Activated CD4-positive, alpha-beta T cell treated with anti-CD3 and anti-CD28 coated beads for 1 hour (primary cell): ENCODE data around the gene MYO1A.

Experiments
- DNase-seq: peaks from one replicate; pipeline ENCODE4 v3.0.0-alpha.2; 2020

The MYO1A gene

DNA sequence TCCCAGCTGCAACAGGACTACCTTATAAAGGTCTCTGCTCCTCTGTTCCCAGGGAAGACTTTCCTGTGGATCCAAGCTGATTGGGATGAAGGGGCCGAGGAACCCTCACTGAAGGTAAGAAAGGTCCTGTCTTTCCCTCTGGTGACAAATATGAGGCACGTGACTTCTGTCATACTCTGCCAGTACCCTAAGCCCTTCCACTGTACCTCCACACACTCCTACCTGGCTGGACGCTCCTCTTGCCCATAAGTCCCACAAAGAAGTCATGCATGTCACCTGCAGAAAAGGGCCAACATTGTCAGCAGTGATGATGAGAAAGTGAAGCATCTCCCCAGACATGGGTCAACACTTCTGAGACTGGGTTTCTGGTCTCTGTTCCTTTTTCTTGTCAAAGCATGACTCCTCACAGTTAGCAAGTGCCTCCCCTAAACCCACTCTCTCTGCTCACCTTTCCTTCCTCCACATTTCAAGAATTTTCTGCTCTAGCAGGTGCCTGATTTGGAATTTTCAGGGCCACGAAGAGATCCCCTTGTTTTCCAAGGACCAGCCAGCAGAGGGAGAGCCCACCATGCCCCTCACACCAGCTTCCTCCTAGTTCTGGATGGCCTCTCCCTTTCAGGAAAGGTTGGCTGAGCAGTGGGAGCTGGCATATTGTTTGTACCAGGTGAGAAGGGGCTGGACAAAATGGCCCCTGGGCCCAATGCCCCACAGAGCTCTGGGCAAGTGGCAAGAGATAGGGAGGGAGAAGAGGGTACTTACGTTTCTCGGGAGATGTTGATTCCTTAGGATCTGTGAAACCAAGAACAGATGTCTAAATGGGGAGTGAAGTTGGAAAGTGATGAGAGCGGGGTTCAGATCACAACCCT, 37.1 kb downstream of the MYO1A start:
- DNase-seq: no peak

DNA sequence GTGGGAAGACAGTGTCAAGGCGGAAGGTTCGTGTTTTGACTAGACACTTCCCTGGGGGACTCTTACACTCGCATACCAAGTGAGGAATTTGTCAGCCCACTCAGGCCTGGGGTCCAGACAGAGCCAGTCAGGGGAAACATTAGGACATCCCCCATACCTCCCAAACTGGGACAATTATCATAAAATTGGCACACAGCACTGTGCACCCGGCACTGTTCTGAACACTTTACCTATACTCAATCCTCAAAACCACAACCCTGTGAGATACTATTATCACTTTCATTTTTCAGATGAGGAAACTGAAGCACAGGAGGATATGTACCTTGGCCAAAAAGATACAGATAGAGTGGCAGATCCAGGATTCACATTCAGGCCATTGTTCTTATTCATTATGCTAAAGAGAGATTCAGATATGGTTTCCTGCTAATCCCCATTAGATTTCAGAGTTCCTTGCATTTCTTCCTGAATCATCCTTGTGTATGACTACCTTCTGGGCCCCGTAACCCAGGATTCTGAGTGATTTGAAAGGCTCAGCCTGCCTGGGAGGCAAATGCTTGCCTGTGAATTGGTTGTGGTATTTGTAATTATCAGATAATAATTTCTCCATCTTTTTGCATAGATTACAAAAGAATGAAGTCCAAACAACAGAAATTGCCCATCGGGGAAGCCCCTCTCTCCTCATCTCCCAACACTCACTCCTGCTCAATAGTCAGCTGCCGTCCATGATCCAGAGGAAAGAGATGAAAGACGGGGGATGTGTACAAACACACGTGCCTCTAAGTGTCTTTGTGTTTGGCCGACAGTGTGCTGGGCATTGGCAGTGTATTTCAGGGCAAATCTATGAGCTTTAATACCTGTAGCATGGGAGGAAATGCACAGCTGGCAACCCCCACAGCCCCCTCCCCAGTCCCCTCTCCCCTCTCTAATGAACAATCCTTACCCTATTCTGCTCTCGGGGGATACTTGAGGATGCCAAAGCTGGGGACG, 38.2 kb downstream of the MYO1A start:
- DNase-seq: no peak

DNA sequence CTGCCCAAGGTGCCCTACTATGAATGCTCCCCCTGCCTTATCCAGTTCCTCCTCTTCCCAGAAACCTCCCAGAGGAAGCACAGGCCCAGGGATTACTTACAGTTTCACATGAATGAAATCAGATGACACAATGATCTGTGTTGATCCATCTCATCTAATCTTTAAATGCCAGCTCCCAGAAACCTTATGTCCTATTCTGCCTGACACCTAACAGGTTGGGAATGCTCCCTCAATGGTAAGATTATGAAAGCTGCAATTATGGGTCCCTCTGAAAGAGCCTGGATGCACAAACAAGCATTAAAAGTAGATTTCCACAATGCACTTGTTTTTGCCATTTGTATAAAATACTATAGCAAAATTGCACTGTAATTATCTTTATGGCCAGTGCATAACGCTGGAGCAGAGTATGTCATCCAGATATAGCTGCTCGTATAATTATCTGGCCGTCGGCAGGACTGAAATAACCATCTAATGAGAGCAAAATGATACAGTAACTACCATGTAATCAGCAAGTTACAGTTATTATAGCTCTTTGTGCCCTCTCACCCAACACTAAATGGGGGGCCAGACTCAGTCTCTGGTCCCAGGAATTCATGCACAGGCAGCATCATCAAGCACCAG, 39.2 kb downstream of the MYO1A start:
- no peak for DNase-seq

DNA sequence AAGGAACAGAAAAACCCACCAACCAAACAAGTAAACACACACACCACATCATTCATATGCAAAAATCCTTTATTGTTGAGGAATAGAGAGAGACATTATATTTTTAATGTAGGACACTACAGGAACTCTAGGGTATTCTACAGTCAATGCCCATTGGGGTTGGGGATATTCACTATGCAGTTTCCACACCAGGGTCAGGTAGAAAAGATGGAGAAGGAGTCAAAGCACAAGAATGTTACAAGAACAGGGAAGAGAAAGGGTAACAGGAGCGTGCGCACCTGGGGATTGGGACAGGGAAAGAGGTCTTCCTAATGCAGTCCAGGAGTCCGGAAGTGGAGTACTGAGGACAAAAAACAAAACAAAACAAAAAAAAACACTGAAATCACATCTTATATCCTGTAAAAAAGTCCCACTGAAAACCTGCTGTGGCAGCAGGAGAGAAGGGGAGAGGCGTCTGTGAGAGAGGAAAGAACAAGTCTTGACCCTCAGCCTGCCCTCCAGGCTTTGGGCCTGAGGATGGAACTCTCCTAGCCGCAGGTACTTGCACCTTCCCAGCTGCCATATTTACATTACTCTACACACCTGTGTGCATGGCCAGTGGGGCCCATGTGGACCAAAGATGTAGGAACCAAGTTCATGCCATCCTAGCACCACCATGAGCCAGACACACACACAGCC, 39.8 kb downstream of the MYO1A start:
- DNase-seq: no peak

DNA sequence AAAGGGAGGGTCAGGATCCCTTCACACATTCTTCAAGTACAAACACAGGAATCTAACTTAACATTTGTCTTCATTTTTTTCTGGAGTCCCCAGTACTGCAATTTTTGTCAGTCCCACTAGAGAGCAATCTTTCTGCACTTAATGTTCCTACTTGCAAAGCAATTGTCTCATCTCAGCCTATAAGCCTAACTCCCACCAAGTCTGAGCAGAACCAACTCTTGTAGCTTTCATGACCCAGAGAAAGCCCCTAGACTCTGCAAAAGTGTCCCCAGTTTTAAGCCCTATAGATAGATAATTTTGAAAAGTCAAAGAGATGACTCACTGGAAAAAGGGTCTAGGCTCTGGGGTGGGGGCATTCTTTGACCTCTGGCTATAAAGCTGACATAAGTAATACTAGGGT, 41.8 kb downstream of the MYO1A start:
- DNase-seq: no peak

DNA sequence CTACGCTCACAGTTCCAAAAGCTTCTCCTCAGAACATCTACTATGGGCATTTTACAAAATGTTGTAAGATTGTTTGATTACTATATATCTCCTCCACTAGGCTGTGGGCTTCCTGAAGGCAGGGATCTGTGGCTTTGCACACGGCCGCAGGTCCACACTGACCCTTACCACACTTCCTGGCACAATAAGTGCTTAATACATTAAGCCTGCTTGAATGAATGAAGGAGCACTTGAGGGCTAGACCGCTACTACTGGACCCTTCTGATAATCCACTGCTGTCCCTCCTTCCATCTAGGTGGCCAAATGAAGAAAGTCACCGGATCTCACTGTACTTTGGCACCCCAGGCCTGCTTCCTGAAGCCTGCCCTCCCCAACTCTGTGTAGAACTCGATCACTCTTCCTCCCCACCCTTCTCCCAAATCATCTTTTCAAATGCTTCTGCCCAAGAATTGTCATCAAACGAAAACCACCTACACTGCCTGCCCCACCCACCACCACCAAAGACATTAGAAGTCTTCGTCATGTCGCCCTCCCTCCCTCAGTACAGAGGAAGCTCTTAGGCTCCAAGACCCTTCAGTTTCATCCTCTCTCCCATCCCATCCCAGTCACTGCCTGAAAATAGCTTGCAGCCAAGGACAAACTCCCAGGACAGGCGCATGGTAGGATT, 43.0 kb downstream of the MYO1A start:
- DNase-seq: no peak

DNA sequence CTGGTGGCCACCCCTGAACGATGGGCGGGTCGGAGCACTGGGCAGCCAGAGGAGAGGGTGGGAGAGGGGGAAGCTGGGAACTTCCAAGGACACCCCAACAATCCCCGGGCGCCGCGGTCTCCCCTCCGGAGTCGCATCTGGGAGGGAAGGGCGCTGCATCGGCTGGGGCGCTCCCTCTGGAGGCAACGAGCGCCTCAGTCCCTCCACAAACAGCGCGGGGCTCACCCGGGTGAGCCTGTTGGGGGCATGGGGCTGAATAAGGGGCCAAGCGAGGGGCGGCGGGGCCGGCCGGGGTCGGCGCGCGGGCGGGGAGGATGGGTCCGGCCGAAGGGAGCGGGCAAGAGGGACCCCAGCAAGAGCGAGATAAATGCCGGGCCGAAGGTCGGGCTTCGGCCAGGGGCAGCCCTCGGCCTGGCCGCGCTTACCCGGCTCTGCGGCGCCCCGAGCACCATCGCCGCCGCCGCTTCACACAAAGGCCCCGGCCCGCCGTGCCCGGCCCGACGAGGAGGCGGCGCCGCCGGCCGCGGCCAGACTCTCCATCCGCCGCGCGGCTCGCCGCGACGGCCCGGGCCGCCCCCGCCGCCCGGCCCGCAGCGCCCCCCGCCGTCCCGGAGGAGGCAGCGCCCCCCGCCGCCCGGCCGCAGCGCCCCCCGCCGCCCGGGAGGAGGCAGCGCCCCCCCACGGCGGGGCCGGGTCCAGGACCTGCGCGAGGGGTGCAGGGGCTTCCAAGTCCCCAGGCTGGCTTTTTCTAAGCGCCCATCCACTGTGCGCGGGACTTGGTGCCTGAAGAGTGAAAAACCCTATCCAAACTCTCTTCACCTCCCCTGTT, 43.7 kb downstream of the MYO1A start, which contains the start of gene ZBTB39:
Gene ZBTB39, minus strand, starts transcription at position 567 of the 829 bp plus-strand sequence. CDS start 1,629 bp downstream, outside the sequence.
- DNase-seq: peak; percentile 51

DNA sequence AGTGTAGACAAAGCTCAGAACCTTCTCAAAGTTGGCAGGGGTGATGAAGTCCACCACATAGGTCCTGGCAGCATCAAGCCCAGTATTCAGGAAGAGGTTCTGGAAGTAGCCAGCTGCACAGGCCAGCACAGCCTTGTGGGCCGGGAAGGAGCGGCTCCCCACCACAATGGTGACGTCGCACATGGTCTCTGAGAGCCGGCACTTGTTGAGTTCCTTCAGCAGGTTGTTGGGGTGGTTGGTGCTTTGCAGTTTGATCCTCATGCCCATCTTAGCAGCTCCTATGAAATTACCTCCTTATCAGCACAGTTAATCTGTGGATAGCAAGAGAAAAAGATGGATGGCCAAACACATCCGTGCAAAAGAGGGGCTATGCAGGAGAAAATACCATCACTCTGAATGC, 45.3 kb downstream of the MYO1A start:
- no peak for DNase-seq

DNA sequence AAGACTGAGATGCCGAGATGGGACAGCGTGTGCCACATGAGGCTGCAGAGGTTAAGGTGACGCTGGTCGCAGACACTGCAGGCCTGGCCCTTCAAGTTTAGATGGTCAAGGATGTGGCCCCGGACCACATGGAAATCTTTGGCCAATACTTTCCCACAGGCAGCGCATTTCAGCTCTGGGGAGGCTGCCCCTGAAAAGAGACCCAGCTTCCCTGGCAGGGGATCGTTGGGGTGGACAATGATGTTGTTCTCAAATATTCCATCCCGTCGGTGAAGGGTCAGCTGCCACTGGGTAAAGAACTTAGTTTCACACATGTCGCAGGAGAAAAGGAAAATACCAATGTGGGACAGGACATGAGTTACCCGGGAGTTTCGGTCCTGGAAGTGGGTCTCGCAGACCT, 46.5 kb downstream of the MYO1A start:
- no peak for DNase-seq

DNA sequence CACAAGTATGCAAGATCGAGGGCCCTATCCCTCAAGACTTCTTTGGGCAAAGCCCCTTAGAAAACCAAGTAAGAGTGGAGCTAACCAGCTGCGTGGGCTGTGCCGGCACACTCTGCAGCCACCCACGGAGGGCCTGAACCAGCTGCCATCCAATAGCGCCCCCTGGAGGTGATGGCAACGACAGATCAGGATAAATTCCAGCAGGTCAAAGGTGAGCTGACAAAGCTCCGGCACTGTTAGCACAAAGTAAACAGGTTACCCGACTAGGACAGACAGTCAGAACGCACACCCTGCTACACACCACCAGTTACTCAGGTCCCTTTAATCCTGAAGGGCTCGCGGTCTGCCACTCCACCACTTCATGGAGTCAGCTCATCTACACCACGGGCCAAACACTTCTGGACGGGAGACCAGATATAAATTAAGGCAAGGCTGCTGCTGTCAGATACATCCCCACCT, 48.5 kb downstream of the MYO1A start:
- peak; percentile 66 for DNase-seq

DNA sequence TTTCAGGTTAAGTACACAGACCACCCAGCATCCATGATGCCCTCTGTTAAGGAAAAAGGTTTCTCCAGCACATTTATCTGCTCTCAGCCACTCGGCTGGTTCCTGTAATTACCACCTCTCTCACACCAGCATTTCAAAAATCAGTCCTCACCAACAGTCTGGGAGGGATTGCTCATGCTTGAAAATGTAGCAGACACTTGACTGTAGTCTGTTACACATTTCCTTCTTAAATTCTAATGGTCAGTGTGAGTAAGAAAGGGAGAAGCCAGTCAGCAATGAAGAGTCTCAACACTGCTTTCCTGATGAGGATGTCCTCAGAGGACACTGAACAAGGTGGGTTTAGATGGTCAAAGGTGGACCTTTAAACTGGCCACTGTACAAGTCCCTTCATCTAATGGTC, 49.5 kb downstream of the MYO1A start:
- DNase-seq: no peak

DNA sequence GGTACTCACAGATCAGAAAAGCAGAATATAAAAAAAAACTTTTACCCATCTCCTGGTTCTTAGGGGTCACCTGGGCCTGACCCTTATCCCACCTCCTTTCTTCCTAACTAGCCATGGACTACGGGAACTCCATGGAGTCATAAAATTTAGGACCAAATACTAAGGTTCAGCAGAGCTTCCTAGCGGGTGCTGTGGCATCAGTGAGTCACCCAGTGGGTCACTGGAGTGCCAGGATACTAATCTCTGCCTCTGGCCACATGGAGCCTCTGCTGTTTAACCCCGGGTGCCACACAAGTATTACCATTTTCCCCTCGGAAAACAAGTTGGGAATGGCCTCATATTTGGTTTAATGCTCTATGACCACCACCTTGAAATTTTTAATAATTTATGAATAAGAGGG, 50.5 kb downstream of the MYO1A start:
- DNase-seq: no peak

DNA sequence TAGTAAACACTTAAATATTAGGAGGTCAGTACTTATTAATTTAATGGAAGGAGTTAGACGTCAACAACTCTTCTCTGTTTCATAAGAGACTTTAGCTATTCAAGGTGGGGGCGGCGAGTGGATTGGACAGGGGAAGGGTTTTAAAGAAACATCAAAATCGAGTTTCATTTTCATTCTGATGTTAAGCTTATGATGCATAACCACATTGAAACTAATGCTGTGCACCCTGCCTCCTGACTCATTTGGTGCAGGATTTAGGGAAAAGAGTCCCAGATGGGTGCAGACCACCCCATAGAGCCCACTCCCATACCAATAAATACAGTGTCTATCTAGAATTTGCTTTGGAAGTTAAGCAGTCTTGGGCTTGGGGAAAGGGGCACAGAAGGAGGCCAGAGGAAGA, 50.9 kb downstream of the MYO1A start:
- no peak for DNase-seq

DNA sequence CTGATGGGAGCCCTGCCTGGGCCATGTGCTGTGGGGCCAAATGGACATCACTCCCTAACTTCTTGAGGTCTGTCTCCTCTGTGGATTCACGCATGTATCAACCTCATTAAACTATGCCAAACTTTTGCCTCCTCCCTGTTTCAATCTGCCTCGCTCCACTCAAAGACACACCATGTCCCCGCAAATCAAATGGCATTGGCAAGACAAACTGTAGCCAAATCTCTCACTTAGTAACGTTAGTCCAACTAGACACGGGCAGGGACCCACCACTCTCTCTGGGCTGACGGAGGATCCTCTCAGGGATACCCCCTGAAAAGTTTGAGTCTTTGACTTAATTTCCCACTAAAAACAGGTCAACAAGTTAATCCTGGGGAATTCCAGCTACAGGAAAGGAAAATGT, 51.6 kb downstream of the MYO1A start:
- DNase-seq: no peak

DNA sequence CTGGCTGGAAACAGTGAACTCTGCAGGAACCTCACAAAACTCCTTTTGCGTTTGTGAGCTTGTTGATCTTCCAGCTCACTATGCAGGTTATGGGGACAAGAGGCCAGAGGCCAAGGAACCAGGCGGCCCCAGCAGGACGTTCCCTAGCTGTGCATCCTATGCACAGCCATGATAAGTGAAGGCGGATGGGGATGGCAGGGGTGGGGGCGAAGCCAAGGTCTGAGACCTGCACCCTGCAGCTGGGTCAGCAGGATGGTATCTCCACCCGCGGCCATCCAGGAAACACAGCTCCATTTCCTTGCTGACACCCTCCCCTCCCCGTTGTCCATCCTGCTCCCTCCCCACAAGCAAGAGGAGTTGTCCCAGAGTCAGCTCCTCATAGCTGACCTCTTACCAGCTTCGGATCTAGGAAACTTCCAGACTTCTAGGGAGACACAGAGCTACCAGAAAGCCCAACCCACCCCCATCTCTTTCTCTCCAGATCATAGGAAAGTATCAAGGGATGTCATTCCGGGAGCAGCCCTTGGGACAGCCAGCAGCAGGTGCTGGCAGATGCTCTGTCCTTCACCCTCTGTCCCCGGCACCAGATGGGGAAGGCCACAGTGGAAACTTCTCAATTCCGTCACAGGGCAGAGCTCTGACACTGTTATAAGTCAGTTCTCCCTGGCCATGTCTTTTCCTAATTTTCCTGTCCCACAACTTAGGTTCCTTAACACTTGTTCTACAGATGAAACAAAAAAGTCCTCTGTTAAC, 53.0 kb downstream of the MYO1A start:
- DNase-seq: no peak

DNA sequence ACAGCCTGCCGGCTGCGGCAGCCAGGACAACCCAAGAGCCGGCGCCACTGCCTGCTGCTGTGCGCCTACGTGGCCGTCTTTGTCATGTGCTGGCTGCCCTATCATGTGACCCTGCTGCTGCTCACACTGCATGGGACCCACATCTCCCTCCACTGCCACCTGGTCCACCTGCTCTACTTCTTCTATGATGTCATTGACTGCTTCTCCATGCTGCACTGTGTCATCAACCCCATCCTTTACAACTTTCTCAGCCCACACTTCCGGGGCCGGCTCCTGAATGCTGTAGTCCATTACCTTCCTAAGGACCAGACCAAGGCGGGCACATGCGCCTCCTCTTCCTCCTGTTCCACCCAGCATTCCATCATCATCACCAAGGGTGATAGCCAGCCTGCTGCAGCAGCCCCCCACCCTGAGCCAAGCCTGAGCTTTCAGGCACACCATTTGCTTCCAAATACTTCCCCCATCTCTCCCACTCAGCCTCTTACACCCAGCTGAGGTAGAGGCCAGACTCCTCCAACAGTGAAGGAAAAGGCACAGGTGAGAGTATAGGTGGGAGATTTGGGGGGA, 53.9 kb downstream of the MYO1A start:
- DNase-seq: no peak

DNA sequence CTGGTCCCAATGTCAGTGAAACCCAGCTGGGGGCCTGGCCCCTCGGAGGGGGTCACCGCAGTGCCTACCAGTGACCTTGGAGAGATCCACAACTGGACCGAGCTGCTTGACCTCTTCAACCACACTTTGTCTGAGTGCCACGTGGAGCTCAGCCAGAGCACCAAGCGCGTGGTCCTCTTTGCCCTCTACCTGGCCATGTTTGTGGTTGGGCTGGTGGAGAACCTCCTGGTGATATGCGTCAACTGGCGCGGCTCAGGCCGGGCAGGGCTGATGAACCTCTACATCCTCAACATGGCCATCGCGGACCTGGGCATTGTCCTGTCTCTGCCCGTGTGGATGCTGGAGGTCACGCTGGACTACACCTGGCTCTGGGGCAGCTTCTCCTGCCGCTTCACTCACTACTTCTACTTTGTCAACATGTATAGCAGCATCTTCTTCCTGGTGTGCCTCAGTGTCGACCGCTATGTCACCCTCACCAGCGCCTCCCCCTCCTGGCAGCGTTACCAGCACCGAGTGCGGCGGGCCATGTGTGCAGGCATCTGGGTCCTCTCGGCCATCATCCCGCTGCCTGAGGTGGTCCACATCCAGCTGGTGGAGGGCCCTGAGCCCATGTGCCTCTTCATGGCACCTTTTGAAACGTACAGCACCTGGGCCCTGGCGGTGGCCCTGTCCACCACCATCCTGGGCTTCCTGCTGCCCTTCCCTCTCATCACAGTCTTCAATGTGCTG, 54.6 kb downstream of the MYO1A start:
- DNase-seq: no peak

DNA sequence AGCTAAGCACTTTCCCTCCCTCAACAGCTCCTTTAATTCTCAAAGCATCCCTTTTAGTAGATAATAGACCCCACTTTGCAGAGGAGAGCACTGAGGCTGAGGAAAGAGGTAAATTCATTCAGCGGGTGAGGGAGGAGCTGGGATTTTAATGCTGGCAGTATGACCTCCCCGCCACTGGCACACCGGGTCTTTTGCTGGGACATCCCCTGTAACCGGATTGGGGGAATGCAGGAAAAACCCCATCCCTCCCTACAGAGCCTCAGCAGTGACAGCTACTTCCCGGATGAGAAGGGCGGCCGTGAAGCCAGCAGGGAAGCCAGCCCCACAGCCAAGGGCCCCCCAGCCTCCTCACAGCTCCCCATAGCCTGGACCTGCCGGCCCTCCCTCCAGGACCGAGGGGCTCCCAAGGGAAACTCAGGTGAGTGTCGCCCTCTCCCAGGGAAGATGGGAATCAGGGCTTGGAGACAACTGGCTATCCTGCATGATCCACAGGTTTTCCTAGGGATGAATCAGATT, 55.6 kb downstream of the MYO1A start:
- DNase-seq: no peak

DNA sequence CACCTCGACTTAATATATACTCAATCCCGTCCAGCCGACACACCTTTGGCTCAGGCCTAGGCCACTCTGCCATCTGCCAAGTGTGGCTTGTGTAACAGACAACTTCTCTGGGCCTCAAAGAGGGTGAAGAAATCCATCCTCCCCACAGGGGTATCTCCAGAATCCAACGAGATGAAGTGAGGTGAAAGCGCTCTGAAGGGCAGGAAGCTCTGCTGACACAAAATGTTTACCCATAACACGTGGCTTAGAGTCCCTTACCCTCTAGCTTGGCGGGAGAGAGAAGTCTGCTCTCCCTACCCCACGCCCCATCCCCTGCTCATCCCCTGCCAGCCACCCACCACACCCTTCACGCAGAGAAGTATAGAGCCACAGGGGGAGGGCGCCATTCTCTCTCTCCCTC, 56.6 kb downstream of the MYO1A start:
- DNase-seq: no peak
